Ishikawa (cell line): ENCODE results near the gene RNF168.
"Not testable (repeated sequence)": the region's sequence is repeated elsewhere in the genome, so short reads cannot be mapped to it uniquely, and the experiment has no call there.

ENCODE experiments used
- CEBPB ChIP-seq: IDR thresholded peaks from 2 replicates; pipeline ENCODE4 v1.6.1; 2012
- CREB1 ChIP-seq: IDR thresholded peaks from 2 replicates; pipeline ENCODE4 v1.6.1; 2012; ENCODE audit warnings: low read depth
- EP300 ChIP-seq: IDR thresholded peaks from 2 replicates; pipeline ENCODE4 v1.6.1; 2012; ENCODE audit warnings: borderline replicate concordance
- NFIC ChIP-seq: IDR thresholded peaks from 2 replicates; pipeline ENCODE4 v1.6.1; 2012
- RAD21 ChIP-seq: IDR thresholded peaks from 2 replicates; pipeline ENCODE4 v1.6.1; 2012; ENCODE audit warnings: low read depth
- TCF12 ChIP-seq: IDR thresholded peaks from 2 replicates; pipeline ENCODE4 v1.6.1; 2012; ENCODE audit warnings: low read depth
- YY1 ChIP-seq: IDR thresholded peaks from 2 replicates; pipeline ENCODE4 v1.6.1; 2012; ENCODE audit warnings: low read depth
- ZBTB7A ChIP-seq: IDR thresholded peaks from 2 replicates; pipeline ENCODE4 v1.6.1; 2012; ENCODE audit warnings: low read depth
- TF ChIP-seq, protein P1 (sequence below): IDR thresholded peaks from 2 replicates; pipeline ENCODE4 v1.6.1; 2012
- TF ChIP-seq, protein P2 (sequence below): IDR thresholded peaks from 2 replicates; pipeline ENCODE4 v1.6.1; 2012

DNA sequence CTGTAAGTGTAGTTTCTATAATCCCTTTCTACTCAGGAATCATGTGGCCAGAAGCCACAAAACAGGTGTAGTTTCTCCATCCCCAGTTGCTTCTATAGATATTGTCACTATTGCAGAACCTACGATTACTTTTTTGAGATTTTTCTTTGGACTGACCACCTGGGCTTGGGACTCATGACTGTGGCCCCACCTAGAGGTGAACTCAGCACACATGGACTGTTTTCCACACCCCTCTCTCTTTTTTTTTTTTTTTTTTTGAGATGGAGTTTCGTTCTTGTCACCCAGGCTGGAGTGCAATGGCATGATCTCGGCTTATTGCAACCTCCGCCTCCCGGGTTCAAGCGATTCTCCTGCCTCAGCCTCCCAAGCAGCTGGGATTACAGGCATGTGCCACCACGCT is 58.2 kb downstream of the RNF168 start:
- peak; percentile 54 for TF ChIP-seq RAD21
- TF ChIP-seq, protein P1, sequence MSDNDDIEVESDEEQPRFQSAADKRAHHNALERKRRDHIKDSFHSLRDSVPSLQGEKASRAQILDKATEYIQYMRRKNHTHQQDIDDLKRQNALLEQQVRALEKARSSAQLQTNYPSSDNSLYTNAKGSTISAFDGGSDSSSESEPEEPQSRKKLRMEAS: not testable (repeated sequence)
- TF ChIP-seq ZBTB7A, CREB1, YY1, TCF12, NFIC, EP300, CEBPB: not testable (repeated sequence)
- TF ChIP-seq, protein P2, sequence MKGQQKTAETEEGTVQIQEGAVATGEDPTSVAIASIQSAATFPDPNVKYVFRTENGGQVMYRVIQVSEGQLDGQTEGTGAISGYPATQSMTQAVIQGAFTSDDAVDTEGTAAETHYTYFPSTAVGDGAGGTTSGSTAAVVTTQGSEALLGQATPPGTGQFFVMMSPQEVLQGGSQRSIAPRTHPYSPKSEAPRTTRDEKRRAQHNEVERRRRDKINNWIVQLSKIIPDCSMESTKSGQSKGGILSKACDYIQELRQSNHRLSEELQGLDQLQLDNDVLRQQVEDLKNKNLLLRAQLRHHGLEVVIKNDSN: not testable (repeated sequence)
